Ishikawa (cell line): ENCODE measurements around the gene NAA38.

ENCODE experiments used
- CEBPB ChIP-seq: IDR thresholded peaks from 2 replicates; pipeline ENCODE4 v1.6.1; 2012
- CREB1 ChIP-seq: IDR thresholded peaks from 2 replicates; pipeline ENCODE4 v1.6.1; 2012; ENCODE audit warnings: low read depth
- EGR1 ChIP-seq: IDR thresholded peaks from 2 replicates; pipeline ENCODE4 v1.6.1; 2012
- EP300 ChIP-seq: IDR thresholded peaks from 2 replicates; pipeline ENCODE4 v1.6.1; 2012; ENCODE audit warnings: borderline replicate concordance
- FOXM1 ChIP-seq: IDR thresholded peaks from 2 replicates; pipeline ENCODE4 v1.6.1; 2012; ENCODE audit warnings: low read depth, borderline replicate concordance
- NFIC ChIP-seq: IDR thresholded peaks from 2 replicates; pipeline ENCODE4 v1.6.1; 2012
- RAD21 ChIP-seq: IDR thresholded peaks from 2 replicates; pipeline ENCODE4 v1.6.1; 2012; ENCODE audit warnings: low read depth
- TAF1 ChIP-seq: IDR thresholded peaks from 2 replicates; pipeline ENCODE4 v1.6.1; 2012; ENCODE audit warnings: low read depth, mild to moderate bottlenecking
- TCF12 ChIP-seq: IDR thresholded peaks from 2 replicates; pipeline ENCODE4 v1.6.1; 2012; ENCODE audit warnings: low read depth
- TEAD4 ChIP-seq: IDR thresholded peaks from 2 replicates; pipeline ENCODE4 v1.6.1; 2012
- USF1 ChIP-seq: IDR thresholded peaks from 2 replicates; pipeline ENCODE4 v1.6.1; 2012
- YY1 ChIP-seq: IDR thresholded peaks from 2 replicates; pipeline ENCODE4 v1.6.1; 2012; ENCODE audit warnings: low read depth
- ZBTB7A ChIP-seq: IDR thresholded peaks from 2 replicates; pipeline ENCODE4 v1.6.1; 2012; ENCODE audit warnings: low read depth
- TF ChIP-seq, protein P1 (sequence below): IDR thresholded peaks from 2 replicates; pipeline ENCODE4 v1.6.1; 2012
- TF ChIP-seq, protein P2 (sequence below): IDR thresholded peaks from 2 replicates; pipeline ENCODE4 v1.6.1; 2012; ENCODE audit warnings: low read depth, mild to moderate bottlenecking

NAA38 gene

DNA sequence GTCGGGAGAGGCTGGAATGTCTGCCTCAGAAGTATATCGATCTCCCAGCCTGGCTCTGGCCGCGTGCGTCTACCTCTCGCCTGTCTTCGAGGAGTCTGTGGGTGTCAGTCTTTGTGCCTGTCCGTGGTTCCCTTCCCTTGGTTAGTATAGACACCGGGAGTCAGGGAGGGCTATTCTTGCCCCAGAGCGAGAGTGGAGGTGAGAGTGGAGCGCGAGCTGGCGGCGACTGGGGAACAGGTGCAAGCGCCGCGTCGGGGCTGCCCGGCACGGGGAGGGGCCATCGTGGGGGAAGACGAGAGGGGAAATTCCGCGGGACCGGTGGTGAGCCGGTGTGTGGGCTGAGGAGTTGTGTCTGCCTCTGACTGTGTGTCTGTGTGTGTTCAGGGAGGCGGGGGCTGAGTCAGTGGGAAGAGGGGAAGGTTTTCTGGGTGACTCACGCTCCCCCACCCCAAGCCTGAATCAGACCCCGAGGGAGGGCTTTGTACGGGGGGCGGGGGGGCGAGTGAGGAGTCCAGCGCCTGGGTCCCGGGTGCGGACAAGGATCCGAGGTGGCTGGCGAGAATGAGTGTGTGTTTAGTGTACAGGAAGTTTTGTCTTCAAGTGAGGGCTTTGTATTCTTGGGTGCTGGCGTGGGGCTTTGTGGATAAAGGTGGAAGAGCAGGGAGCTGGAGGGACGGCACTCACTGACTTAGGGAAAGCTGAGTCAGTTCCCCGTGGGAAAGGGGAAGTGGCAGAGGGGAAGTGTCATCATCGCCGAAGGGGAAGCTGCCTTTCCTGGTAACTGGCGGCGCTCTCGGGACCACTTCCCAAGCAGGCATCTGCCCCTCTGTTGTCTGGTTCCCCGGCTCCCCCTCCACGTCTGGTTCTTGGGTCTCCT is 14.7 kb downstream of the NAA38 start:
- TF ChIP-seq EP300 (no peak), YY1 (no peak), FOXM1 (no peak), CREB1 (no peak), CEBPB (no peak), TAF1 (peak; percentile 18; the same call in 1 of the 2 replicates), USF1 (no peak; the same call in 1 of the 2 replicates), NFIC (no peak), TEAD4 (peak; percentile 60), TCF12 (no peak), ZBTB7A (peak; percentile 17; the same call in 1 of the 2 replicates), EGR1 (no peak), RAD21 (peak; percentile 2; the same call in 1 of the 2 replicates)
- TF ChIP-seq, protein P1, sequence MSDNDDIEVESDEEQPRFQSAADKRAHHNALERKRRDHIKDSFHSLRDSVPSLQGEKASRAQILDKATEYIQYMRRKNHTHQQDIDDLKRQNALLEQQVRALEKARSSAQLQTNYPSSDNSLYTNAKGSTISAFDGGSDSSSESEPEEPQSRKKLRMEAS = peak; percentile 16; the same call in 1 of the 2 replicates
- TF ChIP-seq, protein P2, sequence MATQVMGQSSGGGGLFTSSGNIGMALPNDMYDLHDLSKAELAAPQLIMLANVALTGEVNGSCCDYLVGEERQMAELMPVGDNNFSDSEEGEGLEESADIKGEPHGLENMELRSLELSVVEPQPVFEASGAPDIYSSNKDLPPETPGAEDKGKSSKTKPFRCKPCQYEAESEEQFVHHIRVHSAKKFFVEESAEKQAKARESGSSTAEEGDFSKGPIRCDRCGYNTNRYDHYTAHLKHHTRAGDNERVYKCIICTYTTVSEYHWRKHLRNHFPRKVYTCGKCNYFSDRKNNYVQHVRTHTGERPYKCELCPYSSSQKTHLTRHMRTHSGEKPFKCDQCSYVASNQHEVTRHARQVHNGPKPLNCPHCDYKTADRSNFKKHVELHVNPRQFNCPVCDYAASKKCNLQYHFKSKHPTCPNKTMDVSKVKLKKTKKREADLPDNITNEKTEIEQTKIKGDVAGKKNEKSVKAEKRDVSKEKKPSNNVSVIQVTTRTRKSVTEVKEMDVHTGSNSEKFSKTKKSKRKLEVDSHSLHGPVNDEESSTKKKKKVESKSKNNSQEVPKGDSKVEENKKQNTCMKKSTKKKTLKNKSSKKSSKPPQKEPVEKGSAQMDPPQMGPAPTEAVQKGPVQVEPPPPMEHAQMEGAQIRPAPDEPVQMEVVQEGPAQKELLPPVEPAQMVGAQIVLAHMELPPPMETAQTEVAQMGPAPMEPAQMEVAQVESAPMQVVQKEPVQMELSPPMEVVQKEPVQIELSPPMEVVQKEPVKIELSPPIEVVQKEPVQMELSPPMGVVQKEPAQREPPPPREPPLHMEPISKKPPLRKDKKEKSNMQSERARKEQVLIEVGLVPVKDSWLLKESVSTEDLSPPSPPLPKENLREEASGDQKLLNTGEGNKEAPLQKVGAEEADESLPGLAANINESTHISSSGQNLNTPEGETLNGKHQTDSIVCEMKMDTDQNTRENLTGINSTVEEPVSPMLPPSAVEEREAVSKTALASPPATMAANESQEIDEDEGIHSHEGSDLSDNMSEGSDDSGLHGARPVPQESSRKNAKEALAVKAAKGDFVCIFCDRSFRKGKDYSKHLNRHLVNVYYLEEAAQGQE = no peak

DNA sequence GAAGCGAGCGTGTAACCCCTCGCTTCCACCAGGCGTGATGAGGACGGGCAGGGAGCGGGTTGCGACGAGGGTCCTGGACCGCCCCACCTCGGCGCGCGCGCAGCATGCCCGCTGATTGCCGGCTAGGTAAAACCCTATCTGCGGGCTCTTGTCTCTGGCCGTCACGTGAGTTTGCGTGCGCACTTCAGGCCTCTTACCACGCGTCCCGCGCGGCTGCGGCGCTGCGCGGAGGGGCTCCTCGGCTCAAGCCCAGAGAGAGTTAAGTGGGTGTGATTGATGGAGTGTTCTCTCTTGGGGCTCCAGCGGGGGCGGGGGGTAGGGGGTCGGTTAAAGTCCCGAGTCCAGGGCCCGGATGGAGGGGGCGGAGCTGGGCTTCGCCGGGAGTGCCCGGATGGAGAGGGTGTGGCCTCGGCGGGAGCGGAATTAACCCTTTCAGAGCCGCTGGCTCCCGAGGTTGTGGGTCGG is 15.4 kb downstream of the NAA38 start:
- TF ChIP-seq USF1 (peak; percentile 82), TEAD4 (no peak), ZBTB7A (peak; percentile 16; the same call in 1 of the 2 replicates), EGR1 (peak; percentile 65)

DNA sequence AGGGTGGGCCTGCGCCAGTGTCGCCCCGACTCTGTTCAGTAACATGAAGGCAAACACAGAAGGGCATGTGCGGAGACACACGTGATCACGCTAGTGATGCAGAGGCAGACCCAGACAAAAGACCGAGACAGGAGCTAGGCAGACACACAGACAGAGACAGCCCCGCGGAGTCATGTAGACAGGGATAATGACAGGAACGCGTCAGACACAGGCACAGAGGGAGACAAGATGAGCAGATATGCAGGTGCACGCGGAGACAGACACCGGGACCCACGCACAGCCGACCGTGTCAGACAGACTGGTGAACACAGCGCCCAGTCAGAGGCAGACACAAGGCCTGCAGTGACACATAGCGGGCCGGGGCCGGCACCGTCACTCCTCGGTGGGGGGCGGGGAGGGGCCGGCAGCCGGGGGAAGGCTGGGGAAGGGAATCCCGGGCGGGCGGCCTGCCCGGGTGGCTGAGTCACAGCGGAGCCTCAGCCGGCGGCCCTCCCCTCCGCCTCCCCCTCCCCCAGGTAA is 15.9 kb downstream of the NAA38 start:
- no peak for TF ChIP-seq CREB1
- no peak for TF ChIP-seq TAF1
- peak; percentile 34; the same call in 1 of the 2 replicates for TF ChIP-seq RAD21
- TF ChIP-seq EP300 = no peak
- peak; percentile 64 for TF ChIP-seq USF1
- no peak for TF ChIP-seq CEBPB

DNA sequence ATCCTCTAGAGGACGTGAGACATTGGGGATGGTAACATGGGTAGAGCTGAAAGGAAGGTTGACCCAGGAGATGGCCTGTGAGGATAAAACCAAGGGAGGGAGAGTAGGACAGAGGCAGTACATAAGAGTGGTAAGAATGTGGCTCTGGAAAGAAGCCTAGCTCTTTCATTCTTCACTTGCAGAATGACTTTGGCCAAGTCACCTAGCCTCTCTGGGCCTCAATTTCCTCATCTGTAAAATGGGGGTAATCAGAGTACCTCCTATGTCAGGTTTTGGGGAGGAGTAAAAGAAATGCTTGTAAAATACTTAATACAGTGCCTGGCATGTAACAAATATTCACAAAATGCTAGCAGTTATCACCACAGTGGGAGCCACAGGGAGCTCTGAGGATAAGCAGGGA is 16.5 kb downstream of the NAA38 start:
- TF ChIP-seq ZBTB7A = no peak
- no peak for TF ChIP-seq USF1
- TF ChIP-seq, protein P1 = no peak
- TF ChIP-seq EGR1 = no peak
- TF ChIP-seq FOXM1 = no peak
- no peak for TF ChIP-seq CREB1
- TF ChIP-seq, protein P2 = no peak
- no peak for TF ChIP-seq TCF12
- no peak for TF ChIP-seq TEAD4
- TF ChIP-seq EP300 = no peak
- TF ChIP-seq YY1 = no peak
- no peak for TF ChIP-seq RAD21
- no peak for TF ChIP-seq TAF1
- no peak for TF ChIP-seq CEBPB

DNA sequence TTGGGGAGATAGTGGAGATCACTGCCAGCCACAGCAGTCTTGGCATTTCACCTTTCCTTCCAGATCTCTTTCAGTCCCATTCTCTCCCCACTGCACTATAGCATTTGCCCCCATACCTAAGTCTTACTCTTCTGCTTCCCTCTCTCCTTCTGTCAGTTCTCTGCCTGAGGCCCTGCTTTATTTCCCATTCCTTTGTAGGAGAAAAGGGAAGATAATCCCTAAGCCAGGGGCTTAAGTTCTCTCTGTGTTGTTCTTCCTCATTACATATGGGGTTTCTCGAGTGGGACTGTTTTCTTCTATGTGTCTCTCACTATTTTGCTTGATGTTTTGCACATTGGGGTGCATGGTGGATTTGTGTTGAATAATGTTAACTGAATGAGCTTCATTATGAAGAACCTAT is 16.9 kb downstream of the NAA38 start:
- TF ChIP-seq EGR1 = no peak
- TF ChIP-seq, protein P1 = no peak
- no peak for TF ChIP-seq CEBPB
- no peak for TF ChIP-seq RAD21
- TF ChIP-seq ZBTB7A = no peak
- TF ChIP-seq FOXM1 = no peak
- TF ChIP-seq TAF1 = no peak
- no peak for TF ChIP-seq USF1
- TF ChIP-seq NFIC = no peak
- TF ChIP-seq, protein P2 = no peak
- TF ChIP-seq EP300 = no peak
- TF ChIP-seq TCF12 = no peak
- TF ChIP-seq TEAD4 = no peak
- no peak for TF ChIP-seq CREB1
- TF ChIP-seq YY1 = no peak
